GM12878 (cell line): Measurements from ENCODE around the gene RAD51B. TPM values are rescaled to one million over a fixed set of nuclear protein-coding genes. Genes with fewer than 3 reads are reported as not detected.

Experiments
- ATAC-seq: fragments of 200-7000 bp; cut with Tn5 transposase; 3 replicates; pipeline ENCODE4 v1.9.1; 2020; ENCODE audit warnings: mild to moderate bottlenecking, moderate library complexity
- BruUV-seq: library from RNA; stranded (reverse); fragments of 400-500 nt; replicated peaks from 2 replicates; lab custom pipeline; 2021; lab: Mats Ljungman, UMichigan
- CTCF ChIA-PET: fragments of 300-600 bp; sonication (Branson Sonifier 250); formaldehyde crosslinking; extraction: SDS; loops from one replicate; lab custom pipeline; 2021; ENCODE audit warnings: inconsistent platforms; lab: Yijun Ruan, JAX
- POLR2A ChIA-PET: fragments of 350-600 bp; formaldehyde crosslinking; extraction: SDS; loops from one replicate; lab custom pipeline; 2021; ENCODE audit warnings: inconsistent platforms; lab: Charles Lee
- RAD21 ChIA-PET: fragments of 300-600 bp; sonication (Branson Sonifier 250); formaldehyde crosslinking; loops from one replicate; lab custom pipeline; 2023; ENCODE audit warnings: antibody characterized with exemption; ENCODE audit not compliant: unreplicated experiment; lab: Charles Lee
- SMC1A ChIA-PET: fragments of 300-600 bp; sonication (Branson Sonifier 250); formaldehyde crosslinking; loops from one replicate; lab custom pipeline; 2023; ENCODE audit not compliant: unreplicated experiment, uncharacterized antibody; lab: Charles Lee
- DNase-seq: peaks from one replicate; pipeline ENCODE4 v3.0.0-alpha.2; 2011; ENCODE audit warnings: low read depth, low spot score
- FAIRE-seq: peaks from 3 replicates; lab custom pipeline; 2011; peaks lifted over from hg19 to GRCh38; lab: Jason Lieb, UNC
- H2AFZ ChIP-seq: 2 replicates; pipeline ENCODE4 v1.6.0; 2011; ENCODE audit warnings: low read depth, low read length, control low read depth; ENCODE audit not compliant: control insufficient read depth
- H3K27ac ChIP-seq: 2 replicates; pipeline ENCODE4 v1.5.1; 2011; ENCODE audit warnings: control low read depth; ENCODE audit not compliant: control insufficient read depth, insufficient read depth
- H3K27me3 ChIP-seq, 2 experiments: replicated peaks in 1 of 2; 2 replicates each; pipeline versions ENCODE4 v1.6.0 to v1.6.1; 2011; ENCODE audit warnings: low read length in 1 of 2; ENCODE audit not compliant: control insufficient read depth in 2 of 2, insufficient read depth in 2 of 2
- H3K36me3 ChIP-seq, 2 experiments: 2 replicates each; pipeline ENCODE4 v1.5.1; 2011; ENCODE audit warnings: low read length in 1 of 2; ENCODE audit not compliant: control insufficient read depth in 2 of 2, insufficient read depth in 2 of 2
- H3K4me1 ChIP-seq: 2 replicates; pipeline ENCODE4 v1.6.1; 2011; ENCODE audit warnings: mild to moderate bottlenecking, low read length, moderate library complexity, mixed read lengths; ENCODE audit not compliant: control insufficient read depth, insufficient read depth
- H3K4me2 ChIP-seq: 2 replicates; pipeline ENCODE4 v1.6.0; 2011; ENCODE audit warnings: control low read depth; ENCODE audit not compliant: control insufficient read depth, insufficient read depth
- H3K4me3 ChIP-seq: fragments of 200-600 bp; sonication (generic); 2 replicates; pipeline ENCODE4 v1.5.1; 2016
- H3K79me2 ChIP-seq: 2 replicates; pipeline ENCODE4 v1.6.0; 2011; ENCODE audit warnings: low read length; ENCODE audit not compliant: control insufficient read depth, insufficient read depth
- H3K9ac ChIP-seq: 2 replicates; pipeline ENCODE4 v1.8.0; 2011; ENCODE audit warnings: low read length, control low read depth, mixed read lengths; ENCODE audit not compliant: control insufficient read depth, insufficient read depth
- H3K9me3 ChIP-seq: replicated peaks from 3 replicates; pipeline ENCODE4 v1.5.1; 2011; ENCODE audit warnings: mild to moderate bottlenecking, low read length; ENCODE audit not compliant: control insufficient read depth, insufficient read depth
- H4K20me1 ChIP-seq: 2 replicates; pipeline ENCODE4 v1.6.0; 2011; ENCODE audit not compliant: control insufficient read depth, insufficient read depth
- CEBPZ ChIP-seq: fragments of 150-350 bp; IDR thresholded peaks from 2 replicates; pipeline ENCODE4 v1.6.1; 2016; ENCODE audit warnings: low read depth, low read length
- GATAD2B ChIP-seq: fragments of 450-650 bp; conservative IDR thresholded peaks from 2 replicates; pipeline ENCODE4 v1.6.1; 2017; ENCODE audit warnings: low read depth, mild to moderate bottlenecking, moderate library complexity
- IKZF1 ChIP-seq: fragments of 450-650 bp; conservative IDR thresholded peaks from 2 replicates; pipeline ENCODE4 v1.6.1; 2017; ENCODE audit warnings: antibody characterized with exemption, mild to moderate bottlenecking
- SKIL ChIP-seq: fragments of 450-650 bp; IDR thresholded peaks from 2 replicates; pipeline ENCODE4 v1.6.1; 2017; ENCODE audit warnings: mild to moderate bottlenecking, low read depth, inconsistent platforms; ENCODE audit not compliant: poor library complexity, severe bottlenecking
- USF1 ChIP-seq: IDR thresholded peaks from 2 replicates; pipeline ENCODE4 v1.6.1; 2011; ENCODE audit warnings: borderline replicate concordance, low read depth, mild to moderate bottlenecking, moderate library complexity, mixed read lengths, low read length; ENCODE audit not compliant: insufficient read depth; ENCODE audit errors: extremely low read length
- ZNF207 ChIP-seq: fragments of 450-650 bp; IDR thresholded peaks from 2 replicates; pipeline ENCODE4 v1.6.1; 2014; ENCODE audit warnings: antibody characterized with exemption, mild to moderate bottlenecking, borderline replicate concordance
- ZZZ3 ChIP-seq: IDR thresholded peaks from 2 replicates; pipeline ENCODE4 v1.6.1; 2011; ENCODE audit warnings: low read depth; ENCODE audit not compliant: control insufficient read depth, insufficient read length
- WGBS: methylation state at CpG from one replicate; pipeline ENCODE4 v1.1.6; 2016; ENCODE audit warnings: low lambda C conversion rate; ENCODE audit not compliant: insufficient replicate concordance, insufficient coverage; ENCODE audit errors: missing lambda C conversion rate; 5-methylcytosine and 5-hydroxymethylcytosine counted together
- in situ Hi-C: fragments of 300-500 bp; cut with MboI; formaldehyde crosslinking; loops from 9 replicates; pipeline ENCODE4 v1.14.3; 2018; ENCODE audit warnings: mixed read lengths
- intact Hi-C: fragments of 100-400 bp; cut with micrococcal nuclease; formaldehyde crosslinking; loops from one replicate; pipeline ENCODE4 v1.14.2; 2022; ENCODE audit not compliant: unreplicated experiment
- polyA plus RNA-seq, 11 experiments: library from polyadenylated mRNA; depleted of rRNA in 4 of 11; unstranded in 6 of 11; stranded (reverse) in 5 of 11; fragments of >200 nt; fragmentation: Nextera tagmentation in 4 of 11; fragmentation: Illumina TruSeq in 1 of 11; extraction: Ambion mirVana in 4 of 11; extraction: Trizol in 1 of 11; gene quantifications; 1 replicate in 1 of 11; 2 replicates in 10 of 11; pipeline versions ENCODE4 v1.2.1 to v1.2.3, GENCODE V29; 2011 to 2016; ENCODE audit warnings: inconsistent platforms in 2 of 11, missing spikeins in 2 of 11, low read depth in 1 of 11
- total RNA-seq, 4 experiments: library from RNA; depleted of rRNA in 3 of 4; stranded (reverse); fragments of >200 nt in 3 of 4; fragmentation: Illumina TruSeq in 1 of 4; extraction: Trizol in 1 of 4; gene quantifications; 2 replicates each; pipeline versions ENCODE4 v1.2.1 to v1.2.3, GENCODE V29; 2013 to 2021

The RAD51B gene
- total and polyA plus RNA-seq, 10 of the 15 experiments (the other 5 are each of a cell fraction or from before 2014, with no cell fraction given): 9.8 to 26.8 (median 21.3) TPM

- no peaks in the 10 kb centered on the region for H3K9me3 ChIP-seq
- no peak for DNase-seq
- ChIA-PET POLR2A (no interaction called here), CTCF (interaction anchor here (1.0 to 1.3 kb wide), 2 partner anchors 17 to 24 kb away, joined by 3 read pairs; no protein-coding TSS in a partner anchor), RAD21 (interaction anchor here (0.8 kb wide), 1 partner anchor 527 kb away, joined by 3 read pairs; no protein-coding TSS in a partner anchor), SMC1A (interaction anchor here (1.1 kb wide), 2 partner anchors 9 to 250 kb away, joined by 3 read pairs; no protein-coding TSS in a partner anchor)
- no peak for TF ChIP-seq USF1
- no peak for TF ChIP-seq ZNF207
- H3K9ac ChIP-seq: no peak overlapping the region
- no peaks in the 10 kb centered on the region for H3K27me3 ChIP-seq
- no peak overlapping the region for H3K27ac ChIP-seq
- BruUV-seq: no TSS peak
- no peaks in the 10 kb centered on the region for H3K4me1 ChIP-seq
- H3K4me3 ChIP-seq: no peak overlapping the region
- no peak overlapping the region for H3K4me2 ChIP-seq
- H3K36me3 ChIP-seq: no peaks in the 10 kb centered on the region
- FAIRE-seq: no peak
- ATAC-seq: no peak
- H4K20me1 ChIP-seq: no peaks in the 10 kb centered on the region
- H3K79me2 ChIP-seq: no peaks in the 10 kb centered on the region
- intact Hi-C loops: no loop called here
- no peak overlapping the region for H2AFZ ChIP-seq
- in situ Hi-C loops: no loop called here
- WGBS: 96% methylated on average over 4 of the region's 4 CpGs
Measured at GRCh38 chr14:68571114-68571591, 751.6 kb downstream of the RAD51B start.

GRCh38 chr14:68571928-68572525 lies 752.4 kb downstream of the RAD51B start:
- ChIA-PET CTCF (no interaction called here), SMC1A (interaction anchor here (1.1 kb wide), 2 partner anchors 9 to 249 kb away, joined by 3 read pairs; no protein-coding TSS in a partner anchor), POLR2A (no interaction called here), RAD21 (interaction anchor here (0.6 to 0.8 kb wide), 2 partner anchors 65 to 528 kb away, joined by 3 read pairs; no protein-coding TSS in a partner anchor)
- 58% methylated on average over 10 of the region's 10 CpGs for WGBS
- FAIRE-seq (no peak), DNase-seq (no peak), ATAC-seq (no peak)
- no peak overlapping the region for H3K4me3 ChIP-seq
- H3K4me2 ChIP-seq: no peak overlapping the region
- intact Hi-C loops: no loop called here
- H2AFZ ChIP-seq: no peak overlapping the region
- no peaks in the 10 kb centered on the region for H3K79me2 ChIP-seq
- no peak overlapping the region for H3K9ac ChIP-seq
- H3K27ac ChIP-seq: no peak overlapping the region
- no peaks in the 10 kb centered on the region for H3K9me3 ChIP-seq
- no peaks in the 10 kb centered on the region for H3K27me3 ChIP-seq
- no peaks in the 10 kb centered on the region for H3K4me1 ChIP-seq
- no peaks in the 10 kb centered on the region for H3K36me3 ChIP-seq
- no TSS peak for BruUV-seq
- H4K20me1 ChIP-seq: no peaks in the 10 kb centered on the region
- TF ChIP-seq IKZF1: no peak
- no peak for TF ChIP-seq CEBPZ
- no peak for TF ChIP-seq GATAD2B
- TF ChIP-seq ZZZ3: no peak
- TF ChIP-seq SKIL: no peak
- TF ChIP-seq, all 136 proteins: peak for 0
- in situ Hi-C loops: no loop called here
